Transverse colon (tissue), 4 donors: ENCODE data around the gene YBX3.

Source experiments
- POLR2A ChIP-seq: fragments of 450-650 bp; IDR thresholded peaks from one replicate; pipeline ENCODE4 v1.6.1; 2016; ENCODE audit warnings: antibody characterized with exemption, mild to moderate bottlenecking, moderate library complexity
- POLR2AphosphoS5 ChIP-seq, 3 donors: sonication (generic); formaldehyde crosslinking; IDR thresholded peaks; one replicate each; pipeline ENCODE4 v1.6.1; 2016; ENCODE audit warnings: antibody characterized with exemption in 3 of 3
- TF ChIP-seq, protein P1 (sequence below), 5 experiments: fragments of 200-600 bp in 3 of 5; fragments of 450-650 bp in 2 of 5; sonication (generic) in 3 of 5; IDR thresholded peaks; 1 replicate in 2 of 5; 2 replicates in 3 of 5; pipeline ENCODE4 v1.5.1; 2016 to 2017; ENCODE audit warnings: antibody characterized with exemption in 5 of 5, inconsistent platforms in 3 of 5, mild to moderate bottlenecking in 2 of 5, moderate library complexity in 1 of 5

DNA sequence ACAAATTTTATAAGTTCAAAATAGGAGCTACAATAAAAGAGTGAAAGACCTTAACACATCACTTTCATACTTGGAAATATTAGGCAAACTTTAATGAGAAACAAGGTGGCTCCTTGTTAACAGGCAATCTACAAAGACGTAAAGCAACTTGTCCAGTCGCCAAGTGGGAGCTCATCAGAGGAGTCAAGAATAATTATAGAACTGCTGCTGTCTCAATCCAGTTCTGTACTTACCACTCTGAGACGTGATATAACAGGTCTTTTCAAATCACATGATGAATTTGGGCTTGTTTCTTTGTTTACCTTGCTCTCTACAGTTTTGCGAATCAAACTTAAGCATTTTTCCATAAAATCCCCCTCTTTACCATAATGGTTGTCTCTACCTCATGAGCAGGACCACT, 3.6 kb downstream of the YBX3 start:
- TF ChIP-seq, protein P1, sequence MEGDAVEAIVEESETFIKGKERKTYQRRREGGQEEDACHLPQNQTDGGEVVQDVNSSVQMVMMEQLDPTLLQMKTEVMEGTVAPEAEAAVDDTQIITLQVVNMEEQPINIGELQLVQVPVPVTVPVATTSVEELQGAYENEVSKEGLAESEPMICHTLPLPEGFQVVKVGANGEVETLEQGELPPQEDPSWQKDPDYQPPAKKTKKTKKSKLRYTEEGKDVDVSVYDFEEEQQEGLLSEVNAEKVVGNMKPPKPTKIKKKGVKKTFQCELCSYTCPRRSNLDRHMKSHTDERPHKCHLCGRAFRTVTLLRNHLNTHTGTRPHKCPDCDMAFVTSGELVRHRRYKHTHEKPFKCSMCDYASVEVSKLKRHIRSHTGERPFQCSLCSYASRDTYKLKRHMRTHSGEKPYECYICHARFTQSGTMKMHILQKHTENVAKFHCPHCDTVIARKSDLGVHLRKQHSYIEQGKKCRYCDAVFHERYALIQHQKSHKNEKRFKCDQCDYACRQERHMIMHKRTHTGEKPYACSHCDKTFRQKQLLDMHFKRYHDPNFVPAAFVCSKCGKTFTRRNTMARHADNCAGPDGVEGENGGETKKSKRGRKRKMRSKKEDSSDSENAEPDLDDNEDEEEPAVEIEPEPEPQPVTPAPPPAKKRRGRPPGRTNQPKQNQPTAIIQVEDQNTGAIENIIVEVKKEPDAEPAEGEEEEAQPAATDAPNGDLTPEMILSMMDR (IDR thresholded peaks at IDR 0.05): no peak
- TF ChIP-seq POLR2AphosphoS5 (IDR thresholded peaks at IDR 0.05): no peak
- TF ChIP-seq POLR2A: no peak
